ENCODE measurements around the gene RBL1. TPM values are rescaled to one million over a fixed set of nuclear protein-coding genes. Genes with fewer than 3 reads are reported as not detected.

The RBL1 gene
- total RNA-seq, 1 donor from 2014 or later: 5.7 TPM

DNA sequence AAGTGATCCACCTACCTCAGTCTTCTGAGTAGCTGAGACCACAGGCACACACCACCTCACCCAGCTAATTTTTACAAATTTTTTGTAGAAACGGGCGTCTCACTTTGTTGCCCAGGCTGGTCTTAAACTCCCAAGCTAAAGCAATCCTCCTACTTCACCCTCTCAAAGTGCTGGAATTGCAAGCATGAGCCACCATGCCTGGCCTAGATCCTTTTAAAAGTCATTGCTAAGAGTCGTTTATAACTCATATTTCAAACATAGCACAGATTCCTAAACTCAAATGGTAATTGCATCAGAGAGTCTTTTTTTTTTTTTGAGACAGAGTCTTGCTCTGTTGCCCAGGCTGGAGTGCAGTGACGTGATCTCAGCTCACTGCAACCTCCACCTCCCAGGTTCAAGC, 136.6 kb downstream of the RBL1 start:
- Mint-ChIP-seq H3K9me3 (ENCODE audit: unreplicated experiment) (peaks cover 4% of the 10 kb centered on the region), H3K27me3 (ENCODE audit: unreplicated experiment) (peaks cover 3% of the 10 kb centered on the region), H3K27ac (ENCODE audit: unreplicated experiment) (no peak overlapping the region), H3K36me3 (ENCODE audit: low read depth, unreplicated experiment) (peaks cover 5% of the 10 kb centered on the region), H3K4me3 (ENCODE audit: unreplicated experiment) (no peak overlapping the region), H3K4me1 (ENCODE audit: unreplicated experiment) (no peaks in the 10 kb centered on the region)
- TF ChIP-seq, protein P1, sequence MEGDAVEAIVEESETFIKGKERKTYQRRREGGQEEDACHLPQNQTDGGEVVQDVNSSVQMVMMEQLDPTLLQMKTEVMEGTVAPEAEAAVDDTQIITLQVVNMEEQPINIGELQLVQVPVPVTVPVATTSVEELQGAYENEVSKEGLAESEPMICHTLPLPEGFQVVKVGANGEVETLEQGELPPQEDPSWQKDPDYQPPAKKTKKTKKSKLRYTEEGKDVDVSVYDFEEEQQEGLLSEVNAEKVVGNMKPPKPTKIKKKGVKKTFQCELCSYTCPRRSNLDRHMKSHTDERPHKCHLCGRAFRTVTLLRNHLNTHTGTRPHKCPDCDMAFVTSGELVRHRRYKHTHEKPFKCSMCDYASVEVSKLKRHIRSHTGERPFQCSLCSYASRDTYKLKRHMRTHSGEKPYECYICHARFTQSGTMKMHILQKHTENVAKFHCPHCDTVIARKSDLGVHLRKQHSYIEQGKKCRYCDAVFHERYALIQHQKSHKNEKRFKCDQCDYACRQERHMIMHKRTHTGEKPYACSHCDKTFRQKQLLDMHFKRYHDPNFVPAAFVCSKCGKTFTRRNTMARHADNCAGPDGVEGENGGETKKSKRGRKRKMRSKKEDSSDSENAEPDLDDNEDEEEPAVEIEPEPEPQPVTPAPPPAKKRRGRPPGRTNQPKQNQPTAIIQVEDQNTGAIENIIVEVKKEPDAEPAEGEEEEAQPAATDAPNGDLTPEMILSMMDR (IDR thresholded peaks at IDR 0.05; ENCODE audit: unreplicated experiment): no peak
- no peak for DNase-seq (ENCODE audit: low spot score)

DNA sequence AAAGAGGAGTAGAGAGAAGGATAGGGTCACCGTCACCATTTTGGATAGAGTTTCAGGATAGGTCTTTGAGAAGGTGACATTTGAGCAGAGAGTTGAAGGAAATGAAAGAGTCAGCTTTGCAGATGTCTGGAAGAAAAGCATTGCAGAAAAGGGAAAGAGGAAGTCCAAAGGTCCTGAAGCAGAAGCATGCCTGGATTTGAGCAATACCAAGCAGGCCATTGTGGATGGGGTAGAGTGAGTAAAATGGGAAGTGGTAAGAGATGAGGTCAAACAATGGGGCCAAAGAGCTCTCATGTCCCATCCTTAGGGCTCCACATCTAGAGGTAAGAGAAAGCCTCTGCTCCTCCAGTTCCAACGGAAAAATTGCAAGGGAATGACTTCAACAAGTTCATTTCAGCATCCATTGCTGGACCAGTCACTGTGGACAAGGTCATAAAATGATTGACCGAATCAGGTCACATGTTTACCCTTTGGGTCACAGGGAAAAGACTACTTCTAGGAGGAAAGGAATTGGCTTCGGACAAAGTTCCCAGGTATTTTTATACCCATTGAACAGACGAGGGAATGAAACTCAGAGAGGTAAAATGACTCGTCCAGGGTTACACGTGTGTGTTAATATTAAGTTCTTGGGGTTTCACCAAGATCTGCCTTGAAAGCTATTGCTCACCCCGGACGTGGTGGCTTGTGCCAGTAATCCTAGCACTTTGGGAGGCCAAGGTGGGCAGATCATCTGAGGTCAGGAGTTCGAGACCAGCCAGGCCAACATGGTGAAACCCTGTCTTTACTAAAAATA, 137.7 kb downstream of the RBL1 start:
- no peak overlapping the region for H3K27ac Mint-ChIP-seq (ENCODE audit: unreplicated experiment)
- TF ChIP-seq, protein P1 (IDR thresholded peaks at IDR 0.05; ENCODE audit: unreplicated experiment): no peak
- H3K4me3 Mint-ChIP-seq (ENCODE audit: unreplicated experiment): no peak overlapping the region
- peaks cover 5% of the 10 kb centered on the region for H3K36me3 Mint-ChIP-seq (ENCODE audit: low read depth, unreplicated experiment)
- peaks cover 3% of the 10 kb centered on the region for H3K27me3 Mint-ChIP-seq (ENCODE audit: unreplicated experiment)
- H3K9me3 Mint-ChIP-seq (ENCODE audit: unreplicated experiment): peaks cover 4% of the 10 kb centered on the region
- no peak for DNase-seq (ENCODE audit: low spot score)
- H3K4me1 Mint-ChIP-seq (ENCODE audit: unreplicated experiment): no peaks in the 10 kb centered on the region

DNA sequence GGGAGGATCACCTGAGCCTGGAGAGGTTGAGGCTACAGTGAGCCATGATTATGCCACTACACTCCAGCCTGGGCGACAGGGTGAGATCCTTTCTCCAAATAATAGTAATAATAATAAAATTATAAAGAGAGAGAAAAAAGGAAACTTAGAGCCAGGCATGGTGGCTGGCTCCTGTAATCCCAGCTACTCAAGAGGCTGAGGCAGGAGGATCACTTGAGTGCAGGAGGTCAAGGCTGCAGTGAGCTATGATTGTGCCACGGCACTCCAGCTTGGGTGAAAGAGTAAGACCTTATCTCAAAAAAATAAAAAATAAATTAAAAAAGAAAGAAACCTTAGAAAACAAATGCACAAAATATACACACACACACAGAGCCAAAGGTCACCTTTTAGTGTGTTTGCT, 139.1 kb downstream of the RBL1 start:
- no peak overlapping the region for H3K4me3 Mint-ChIP-seq (ENCODE audit: unreplicated experiment)
- DNase-seq (ENCODE audit: low spot score): no peak
- TF ChIP-seq, protein P1 (IDR thresholded peaks at IDR 0.05; ENCODE audit: unreplicated experiment): no peak
- H3K9me3 Mint-ChIP-seq (ENCODE audit: unreplicated experiment): no peaks in the 10 kb centered on the region
- H3K36me3 Mint-ChIP-seq (ENCODE audit: low read depth, unreplicated experiment): no peaks in the 10 kb centered on the region
- H3K4me1 Mint-ChIP-seq (ENCODE audit: unreplicated experiment): no peaks in the 10 kb centered on the region
- H3K27me3 Mint-ChIP-seq (ENCODE audit: unreplicated experiment): no peaks in the 10 kb centered on the region
- no peak overlapping the region for H3K27ac Mint-ChIP-seq (ENCODE audit: unreplicated experiment)

DNA sequence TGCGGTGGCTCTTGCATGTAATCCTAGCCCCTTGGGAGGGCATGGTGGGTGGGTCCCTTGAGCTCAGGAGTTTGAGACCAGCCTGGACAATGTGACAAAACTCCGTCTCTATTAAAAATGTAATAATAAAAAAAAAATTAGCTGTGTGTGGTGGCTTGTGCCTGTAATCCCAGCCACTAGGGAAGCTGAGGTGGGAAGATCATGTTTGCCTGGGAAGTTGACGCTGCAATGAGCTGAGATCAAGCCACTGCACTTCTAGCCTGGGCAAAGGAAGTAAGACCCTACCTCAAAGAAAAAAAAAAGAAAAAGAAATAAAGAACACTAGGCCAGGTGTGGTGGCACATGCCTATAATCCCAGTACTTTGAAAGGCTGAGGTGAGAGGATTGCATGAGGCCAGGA, 139.8 kb downstream of the RBL1 start:
- no peaks in the 10 kb centered on the region for H3K9me3 Mint-ChIP-seq (ENCODE audit: unreplicated experiment)
- H3K36me3 Mint-ChIP-seq (ENCODE audit: low read depth, unreplicated experiment): no peaks in the 10 kb centered on the region
- no peak overlapping the region for H3K4me3 Mint-ChIP-seq (ENCODE audit: unreplicated experiment)
- TF ChIP-seq, protein P1 (IDR thresholded peaks at IDR 0.05; ENCODE audit: unreplicated experiment): no peak
- no peaks in the 10 kb centered on the region for H3K4me1 Mint-ChIP-seq (ENCODE audit: unreplicated experiment)
- no peak for DNase-seq (ENCODE audit: low spot score)
- no peaks in the 10 kb centered on the region for H3K27me3 Mint-ChIP-seq (ENCODE audit: unreplicated experiment)
- H3K27ac Mint-ChIP-seq (ENCODE audit: unreplicated experiment): no peak overlapping the region

DNA sequence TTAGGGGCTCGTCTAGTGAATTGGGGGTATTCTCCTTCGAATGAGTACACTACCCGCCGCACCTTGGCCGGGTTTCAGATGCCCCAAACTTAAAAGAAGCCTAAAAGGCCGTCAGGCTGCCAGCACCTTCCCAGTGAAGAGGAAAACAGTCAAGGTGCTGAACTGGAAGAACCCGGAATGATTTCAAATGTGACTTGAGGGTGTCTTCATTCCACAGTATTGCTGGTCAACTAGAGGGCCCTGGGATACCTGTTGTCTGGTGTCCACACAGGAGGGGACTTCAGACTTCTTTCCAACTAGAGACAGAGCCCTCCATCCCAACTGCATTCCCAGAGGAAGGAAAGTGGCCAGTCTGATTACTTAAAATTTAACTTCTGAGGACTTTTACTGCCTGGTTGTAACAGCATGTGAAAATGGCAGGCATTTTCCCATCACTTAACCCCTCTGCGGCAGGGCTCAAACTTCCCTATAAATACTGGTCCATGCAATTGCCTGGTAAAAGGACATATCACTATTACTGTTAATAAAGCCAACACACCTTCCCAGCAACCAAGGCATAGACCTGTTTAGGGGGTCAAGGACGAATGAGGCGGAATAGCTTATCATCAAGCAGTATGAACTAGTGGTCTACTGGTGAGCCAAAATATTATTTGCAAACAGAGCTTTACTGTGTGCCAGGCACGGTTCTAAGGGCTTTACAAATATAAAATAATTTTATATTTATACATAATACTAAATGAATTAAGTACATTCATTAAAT, 143.6 kb downstream of the RBL1 start:
- peaks cover 6% of the 10 kb centered on the region for H3K36me3 Mint-ChIP-seq (ENCODE audit: low read depth, unreplicated experiment)
- H3K27me3 Mint-ChIP-seq (ENCODE audit: unreplicated experiment): peaks cover under 1% of the 10 kb centered on the region
- H3K4me1 Mint-ChIP-seq (ENCODE audit: unreplicated experiment): peaks cover 16% of the 10 kb centered on the region
- H3K27ac Mint-ChIP-seq (ENCODE audit: unreplicated experiment): no peak overlapping the region
- no peak for DNase-seq (ENCODE audit: low spot score)
- H3K4me3 Mint-ChIP-seq (ENCODE audit: unreplicated experiment): peak overlapping the region; percentile 98
- no peaks in the 10 kb centered on the region for H3K9me3 Mint-ChIP-seq (ENCODE audit: unreplicated experiment)
- TF ChIP-seq, protein P1 (IDR thresholded peaks at IDR 0.05; ENCODE audit: unreplicated experiment): no peak

Data from endothelial cell (in vitro differentiated cells).